Measurements from ENCODE around the gene TANGO2. TPM values are rescaled to one million over a fixed set of nuclear protein-coding genes. Genes with fewer than 3 reads are reported as not detected.

The TANGO2 gene
- total and polyA plus RNA-seq, 9 of the 15 experiments (the other 6 are each of a cell fraction or from before 2014, with no cell fraction given): 15.5 to 94.9 (median 70.1) TPM

DNA sequence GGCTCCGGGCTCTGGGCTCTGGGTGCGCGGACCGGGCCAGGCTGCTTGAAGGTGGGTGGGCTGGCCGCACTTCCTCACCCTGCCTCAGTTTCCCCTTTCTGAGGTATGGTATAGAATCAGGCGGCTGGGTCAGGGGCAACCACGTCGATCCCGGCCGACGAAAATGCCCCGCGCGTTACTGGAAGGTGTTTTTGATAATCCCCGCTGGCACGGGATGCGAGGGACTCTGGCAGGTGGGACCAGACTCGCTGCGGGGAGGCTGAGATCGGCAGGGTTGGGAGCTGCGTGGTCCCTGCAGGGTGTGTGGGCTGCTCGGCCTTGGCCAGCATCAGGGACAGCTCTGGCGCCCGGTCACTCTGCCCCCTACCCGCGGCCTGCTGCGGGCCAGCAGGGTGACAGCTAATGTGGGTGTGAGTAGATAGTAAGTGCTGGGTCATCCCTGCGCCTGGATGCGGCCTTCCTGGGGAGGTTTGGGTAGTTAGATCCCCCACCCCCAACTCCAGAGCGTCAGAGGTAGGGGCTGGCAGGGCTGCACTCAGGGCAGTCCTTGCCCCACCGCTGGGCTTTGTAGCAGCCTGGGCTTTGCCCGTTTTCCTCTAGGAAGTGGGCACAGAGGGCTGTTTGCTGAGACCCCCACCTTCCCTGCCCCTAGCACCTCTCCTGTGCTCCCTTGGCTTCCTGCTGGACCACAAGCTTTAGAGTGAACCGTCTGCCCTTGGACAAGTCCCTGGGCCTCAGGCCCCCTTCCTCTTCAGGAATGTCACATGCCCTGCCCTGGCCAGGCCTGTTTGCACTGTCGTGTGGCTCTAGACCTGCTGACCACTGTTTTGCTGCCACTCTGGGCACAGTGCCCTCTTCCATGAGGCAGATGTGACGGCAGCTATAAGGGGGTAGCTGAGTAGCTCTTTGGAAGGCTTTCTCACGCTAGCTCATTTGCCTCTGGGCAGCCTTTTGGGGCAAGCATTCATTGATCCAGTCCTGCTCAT lies 579 bp downstream of the TANGO2 start (continued):
- TF ChIP-seq ARNT (IDR thresholded peaks at IDR 0.05) (no peak), IFI16 (CRISPR knock-in tag; IDR thresholded peaks at IDR 0.05) (peak; percentile 70), MAFF (IDR thresholded peaks at IDR 0.05; ENCODE audit: low read length) (peak; percentile 77), SETDB1 (IDR thresholded peaks at IDR 0.05; ENCODE audit: low read length) (no peak), DIDO1 (tag; IDR thresholded peaks at IDR 0.05; ENCODE audit: low read depth) (no peak), ZNF551 (CRISPR knock-in tag; IDR thresholded peaks at IDR 0.05) (no peak), ZZZ3 (IDR thresholded peaks at IDR 0.05) (no peak), ZBTB7A (IDR thresholded peaks at IDR 0.05; ENCODE audit: borderline replicate concordance, control insufficient read depth, low read depth, low read length) (no peak), SIN3B (IDR thresholded peaks at IDR 0.05; ENCODE audit: low read depth) (no peak), ZNF347 (CRISPR knock-in tag; IDR thresholded peaks at IDR 0.05; ENCODE audit: low read depth) (no peak), KLF16 (IDR thresholded peaks at IDR 0.05) (no peak), MAZ (CRISPR knock-in tag; conservative IDR thresholded peaks at IDR 0.05 in 1 of 2, IDR thresholded peaks at IDR 0.05 in 1 of 2) (peak in 1 of 2 experiments; percentile 71; a peak in 2 of 4 replicates), ETS2 (tag; IDR thresholded peaks at IDR 0.05; ENCODE audit: borderline replicate concordance, poor library complexity, severe bottlenecking) (no peak), CSDE1 (IDR thresholded peaks at IDR 0.05) (no peak), NR2F6 (CRISPR knock-in tag; IDR thresholded peaks at IDR 0.05) (peak; percentile 92; the same call in 1 of the 2 replicates), SPI1 (IDR thresholded peaks at IDR 0.05; ENCODE audit: borderline replicate concordance, low read depth, low read length) (peak; percentile 33; the same call in 1 of the 2 replicates), COPS2 (conservative IDR thresholded peaks at IDR 0.05) (no peak), IRF2 (CRISPR knock-in tag; IDR thresholded peaks at IDR 0.05) (no peak), FOXM1 (IDR thresholded peaks at IDR 0.05; ENCODE audit: low read depth) (no peak), FOXM1 (CRISPR knock-in tag; IDR thresholded peaks at IDR 0.05; ENCODE audit: low read depth) (no peak), HMGN3 (IDR thresholded peaks at IDR 0.05; ENCODE audit: borderline replicate concordance, extremely low read depth, insufficient read length, low read depth, low read length) (no peak), ZBTB1 (CRISPR knock-in tag; IDR thresholded peaks at IDR 0.05; ENCODE audit: borderline replicate concordance, low read depth) (no peak), ZNF561 (CRISPR knock-in tag; conservative IDR thresholded peaks at IDR 0.05) (peak; percentile 34; the same call in 1 of the 2 replicates), SMC3 (conservative IDR thresholded peaks at IDR 0.05; ENCODE audit: insufficient read depth, low read depth, low read length) (0 out of 2 replicates have a peak, but pooled peaks have one; percentile 6)
- TF ChIP-seq, protein P1, sequence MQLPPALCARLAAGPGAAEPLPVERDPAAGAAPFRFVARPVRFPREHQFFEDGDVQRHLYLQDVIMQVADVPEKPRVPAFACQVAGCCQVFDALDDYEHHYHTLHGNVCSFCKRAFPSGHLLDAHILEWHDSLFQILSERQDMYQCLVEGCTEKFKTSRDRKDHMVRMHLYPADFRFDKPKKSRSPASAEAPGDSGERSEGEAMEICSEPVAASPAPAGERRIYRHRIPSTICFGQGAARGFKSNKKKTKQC (CRISPR knock-in tag; IDR thresholded peaks at IDR 0.05): no peak
- TF ChIP-seq, protein P2, sequence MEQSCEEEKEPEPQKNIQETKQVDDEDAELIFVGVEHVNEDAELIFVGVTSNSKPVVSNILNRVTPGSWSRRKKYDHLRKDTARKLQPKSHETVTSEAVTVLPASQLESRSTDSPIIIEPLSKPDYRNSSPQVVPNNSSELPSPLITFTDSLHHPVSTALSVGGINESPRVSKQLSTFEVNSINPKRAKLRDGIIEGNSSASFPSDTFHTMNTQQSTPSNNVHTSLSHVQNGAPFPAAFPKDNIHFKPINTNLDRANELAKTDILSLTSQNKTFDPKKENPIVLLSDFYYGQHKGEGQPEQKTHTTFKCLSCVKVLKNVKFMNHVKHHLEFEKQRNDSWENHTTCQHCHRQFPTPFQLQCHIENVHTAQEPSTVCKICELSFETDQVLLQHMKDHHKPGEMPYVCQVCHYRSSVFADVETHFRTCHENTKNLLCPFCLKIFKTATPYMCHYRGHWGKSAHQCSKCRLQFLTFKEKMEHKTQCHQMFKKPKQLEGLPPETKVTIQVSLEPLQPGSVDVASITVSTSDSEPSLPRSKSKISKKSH (CRISPR knock-in tag; IDR thresholded peaks at IDR 0.05): no peak
- TF ChIP-seq, protein P3, sequence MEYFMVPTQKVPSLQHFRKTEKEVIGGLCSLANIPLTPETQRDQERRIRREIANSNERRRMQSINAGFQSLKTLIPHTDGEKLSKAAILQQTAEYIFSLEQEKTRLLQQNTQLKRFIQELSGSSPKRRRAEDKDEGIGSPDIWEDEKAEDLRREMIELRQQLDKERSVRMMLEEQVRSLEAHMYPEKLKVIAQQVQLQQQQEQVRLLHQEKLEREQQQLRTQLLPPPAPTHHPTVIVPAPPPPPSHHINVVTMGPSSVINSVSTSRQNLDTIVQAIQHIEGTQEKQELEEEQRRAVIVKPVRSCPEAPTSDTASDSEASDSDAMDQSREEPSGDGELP (CRISPR knock-in tag; IDR thresholded peaks at IDR 0.05; ENCODE audit: borderline replicate concordance): no peak

Measured in K562 (cell line).